Endothelial cell of umbilical vein (primary cell): Measurements from ENCODE around the gene CREB3L2. TPM values are rescaled to one million over a fixed set of nuclear protein-coding genes. Genes with fewer than 3 reads are reported as not detected.

Source experiments
- BruUV-seq: library from RNA; stranded (reverse); fragments of 400-500 nt; replicated peaks from 2 replicates; lab custom pipeline; 2021; lab: Mats Ljungman, UMichigan
- CTCF ChIA-PET: fragments of 300-600, 350-600 bp; sonication (Branson Sonifier 250); formaldehyde crosslinking; loops from one replicate; lab custom pipeline; 2021; ENCODE audit warnings: antibody characterized with exemption, inconsistent platforms; lab: Charles Lee
- POLR2A ChIA-PET: fragments of 300-600, 350-600 bp; sonication (Branson Sonifier 250); formaldehyde crosslinking; loops from one replicate; lab custom pipeline; 2021; ENCODE audit warnings: antibody characterized with exemption, inconsistent platforms; lab: Charles Lee
- DNase-seq: peaks from one replicate; pipeline ENCODE4 v3.0.0-alpha.2; 2011; ENCODE audit warnings: low read depth, low spot score
- FAIRE-seq: peaks from 2 replicates; lab custom pipeline; 2011; peaks lifted over from hg19 to GRCh38; lab: Jason Lieb, UNC
- H2AFZ ChIP-seq: 2 replicates; pipeline ENCODE4 v1.6.0; 2012; ENCODE audit warnings: low read depth, low read length, control low read depth, inconsistent platforms
- H3K27ac ChIP-seq: 2 replicates; pipeline ENCODE4 v1.5.1; 2011; ENCODE audit warnings: low read depth, mild to moderate bottlenecking, control low read depth, low read length, moderate library complexity; ENCODE audit not compliant: insufficient read depth
- H3K27me3 ChIP-seq, 2 experiments: 2 replicates each; pipeline versions ENCODE4 v1.6.0 to v1.6.1; 2011; ENCODE audit warnings: low read length in 2 of 2, mixed read lengths in 1 of 2; ENCODE audit not compliant: control insufficient read depth in 2 of 2, insufficient read depth in 2 of 2
- H3K36me3 ChIP-seq, 2 experiments: 2 replicates in 1 of 2; 3 replicates in 1 of 2; pipeline ENCODE4 v1.5.1; 2011; ENCODE audit warnings: low read length in 2 of 2, mild to moderate bottlenecking in 1 of 2, moderate library complexity in 1 of 2; ENCODE audit not compliant: control insufficient read depth in 2 of 2, insufficient read depth in 2 of 2; ENCODE audit errors: extremely low read depth in 1 of 2
- H3K4me1 ChIP-seq: 3 replicates; pipeline ENCODE4 v1.5.1; 2011; ENCODE audit warnings: mild to moderate bottlenecking, low read length; ENCODE audit not compliant: control insufficient read depth, insufficient read depth; ENCODE audit errors: extremely low read depth
- H3K4me2 ChIP-seq: 2 replicates; pipeline ENCODE4 v1.6.1; 2011; ENCODE audit warnings: low read length, control low read depth, mixed read lengths; ENCODE audit not compliant: insufficient read depth
- H3K4me3 ChIP-seq, 3 experiments: fragments of 200-600 bp in 1 of 3; sonication (generic), shearing (Covaris generic) in 1 of 3; replicated peaks in 1 of 3; 2 replicates each; pipeline ENCODE4 v1.5.1; 2011 to 2016; ENCODE audit warnings: control low read depth in 3 of 3, low read length in 3 of 3, mild to moderate bottlenecking in 2 of 3, inconsistent platforms in 1 of 3, low read depth in 1 of 3, moderate library complexity in 1 of 3; ENCODE audit not compliant: insufficient read depth in 1 of 3
- H3K79me2 ChIP-seq: 2 replicates; pipeline ENCODE4 v1.6.0; 2012; ENCODE audit warnings: low read length, inconsistent platforms; ENCODE audit not compliant: control insufficient read depth, insufficient read depth
- H3K9ac ChIP-seq: replicated peaks from 2 replicates; pipeline ENCODE3; 2011; ENCODE audit warnings: low read length, control low read depth; ENCODE audit not compliant: insufficient read depth; ENCODE audit errors: extremely low read depth
- H3K9me1 ChIP-seq: replicated peaks from 3 replicates; pipeline ENCODE4 v1.6.0; 2011; ENCODE audit warnings: mild to moderate bottlenecking, low read length; ENCODE audit not compliant: control insufficient read depth, insufficient read depth; ENCODE audit errors: extremely low read depth
- H3K9me3 ChIP-seq: replicated peaks from 2 replicates; pipeline ENCODE4 v1.5.1; 2012; ENCODE audit warnings: low read length, inconsistent platforms; ENCODE audit not compliant: control insufficient read depth, insufficient read depth
- H4K20me1 ChIP-seq: replicated peaks from 2 replicates; pipeline ENCODE3; 2011; ENCODE audit warnings: mild to moderate bottlenecking, low read length; ENCODE audit not compliant: control insufficient read depth, insufficient read depth; ENCODE audit errors: extremely low read depth
- EZH2 ChIP-seq: IDR thresholded peaks from 2 replicates; pipeline ENCODE4 v1.6.1; 2012; ENCODE audit warnings: borderline replicate concordance, low read depth, mild to moderate bottlenecking, moderate library complexity, low read length, inconsistent platforms; ENCODE audit not compliant: severe bottlenecking
- FOS ChIP-seq: IDR thresholded peaks from 2 replicates; pipeline ENCODE4 v1.6.1; 2011; ENCODE audit warnings: mild to moderate bottlenecking, low read length, moderate library complexity, borderline replicate concordance; ENCODE audit not compliant: insufficient read depth
- GATA2 ChIP-seq: IDR thresholded peaks from 2 replicates; pipeline ENCODE4 v1.7.0; 2011; ENCODE audit warnings: low read depth, mild to moderate bottlenecking, moderate library complexity, mixed read lengths, low read length; ENCODE audit not compliant: insufficient read length, insufficient read depth
- JUN ChIP-seq: IDR thresholded peaks from 2 replicates; pipeline ENCODE4 v1.6.1; 2011; ENCODE audit warnings: borderline replicate concordance, low read depth; ENCODE audit not compliant: insufficient read length, insufficient read depth
- MAX ChIP-seq: IDR thresholded peaks from 2 replicates; pipeline ENCODE4 v1.6.1; 2011; ENCODE audit not compliant: insufficient read depth, insufficient read length
- MYC ChIP-seq: IDR thresholded peaks from one replicate; pipeline ENCODE4 v1.6.1; 2011; ENCODE audit warnings: mild to moderate bottlenecking, low read depth, low read length
- POLR2A ChIP-seq: IDR thresholded peaks from 2 replicates; pipeline ENCODE4 v1.6.1; 2012; ENCODE audit warnings: low read depth, mild to moderate bottlenecking, control low read depth, low read length
- POLR2AphosphoS5 ChIP-seq: IDR thresholded peaks from 2 replicates; pipeline ENCODE4 v1.6.1; 2012; ENCODE audit warnings: low read depth, mild to moderate bottlenecking, control low read depth, low read length, moderate library complexity; ENCODE audit not compliant: insufficient read depth
- dilution Hi-C: fragments of 300-500 bp; cut with MboI; formaldehyde crosslinking; loops from one replicate; pipeline ENCODE4 v1.15.0; 2019; ENCODE audit warnings: low sequenced_read_pairs; ENCODE audit not compliant: extremely low pct_ligation_motif_present
- intact Hi-C: fragments of 100-400 bp; cut with micrococcal nuclease; formaldehyde crosslinking; loops from one replicate; pipeline ENCODE4 v1.10.0; 2022
- polyA plus RNA-seq, 4 experiments: library from polyadenylated mRNA; depleted of rRNA in 3 of 4; stranded (reverse) in 3 of 4; unstranded in 1 of 4; fragments of >200 nt; gene quantifications; 2 replicates each; pipeline versions ENCODE4 v1.2.1 to v1.2.3, GENCODE V29; 2011 to 2012; ENCODE audit warnings: missing spikeins in 1 of 4
- total RNA-seq: library from RNA; stranded (reverse); gene quantifications from 2 replicates; pipeline ENCODE4 v1.2.3, GENCODE V29; 2021
- TF ChIP-seq, protein P1 (sequence below), 2 donors: IDR thresholded peaks; 1 replicate in 1 of 2; 2 replicates in 1 of 2; pipeline ENCODE4 v1.5.1; 2011; ENCODE audit warnings: low read length in 2 of 2, mild to moderate bottlenecking in 2 of 2, moderate library complexity in 2 of 2, control low read depth in 1 of 2, inconsistent platforms in 1 of 2, low read depth in 1 of 2; ENCODE audit not compliant: insufficient read depth in 1 of 2; ENCODE audit errors: extremely low read depth in 1 of 2

CREB3L2 gene
- total and polyA plus RNA-seq, 2 donors (not counting 3 experiments of a cell fraction or from before 2014, with no cell fraction given) = 32.1 to 93.4 TPM

GRCh38 chr7:137980308-137980707 is 21.6 kb downstream of the CREB3L2 start:
- Histone ChIP-seq H2AFZ (no peak overlapping the region), H3K9ac (no peak overlapping the region), H3K27me3 (no peaks in the 10 kb centered on the region), H3K79me2 (peaks cover 77% of the 10 kb centered on the region), H3K4me1 (peaks cover 48% of the 10 kb centered on the region), H3K9me3 (no peaks in the 10 kb centered on the region), H4K20me1 (no peaks in the 10 kb centered on the region), H3K9me1 (no peaks in the 10 kb centered on the region), H3K36me3 (peaks cover 0 to under 1% of the 10 kb centered on the region in 2 experiments), H3K4me2 (no peak overlapping the region), H3K4me3 (no peak overlapping the region), H3K27ac (no peak overlapping the region)
- FAIRE-seq (no peak), DNase-seq (no peak)
- ChIA-PET CTCF (interaction anchor here (1.0 to 1.4 kb wide), 4 partner anchors 10 to 48 kb away, joined by 3 read pairs; partner anchors contain the start of gene CREB3L2), POLR2A (interaction anchor here (0.7 kb wide), 1 partner anchor 10 kb away, joined by 3 read pairs; no protein-coding TSS in a partner anchor)
- intact Hi-C loops = no loop called here
- TF ChIP-seq EZH2 (no peak), MAX (no peak), POLR2AphosphoS5 (no peak), MYC (no peak), FOS (no peak), POLR2A (no peak), GATA2 (no peak), JUN (no peak)
- TF ChIP-seq, protein P1, sequence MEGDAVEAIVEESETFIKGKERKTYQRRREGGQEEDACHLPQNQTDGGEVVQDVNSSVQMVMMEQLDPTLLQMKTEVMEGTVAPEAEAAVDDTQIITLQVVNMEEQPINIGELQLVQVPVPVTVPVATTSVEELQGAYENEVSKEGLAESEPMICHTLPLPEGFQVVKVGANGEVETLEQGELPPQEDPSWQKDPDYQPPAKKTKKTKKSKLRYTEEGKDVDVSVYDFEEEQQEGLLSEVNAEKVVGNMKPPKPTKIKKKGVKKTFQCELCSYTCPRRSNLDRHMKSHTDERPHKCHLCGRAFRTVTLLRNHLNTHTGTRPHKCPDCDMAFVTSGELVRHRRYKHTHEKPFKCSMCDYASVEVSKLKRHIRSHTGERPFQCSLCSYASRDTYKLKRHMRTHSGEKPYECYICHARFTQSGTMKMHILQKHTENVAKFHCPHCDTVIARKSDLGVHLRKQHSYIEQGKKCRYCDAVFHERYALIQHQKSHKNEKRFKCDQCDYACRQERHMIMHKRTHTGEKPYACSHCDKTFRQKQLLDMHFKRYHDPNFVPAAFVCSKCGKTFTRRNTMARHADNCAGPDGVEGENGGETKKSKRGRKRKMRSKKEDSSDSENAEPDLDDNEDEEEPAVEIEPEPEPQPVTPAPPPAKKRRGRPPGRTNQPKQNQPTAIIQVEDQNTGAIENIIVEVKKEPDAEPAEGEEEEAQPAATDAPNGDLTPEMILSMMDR (IDR thresholded peaks at IDR 0.05; ENCODE audit: extremely low read depth in 1 of 2, insufficient read depth in 1 of 2, low read depth in 1 of 2, low read length in 2 of 2) = no peak
- dilution Hi-C loops = no loop called here
- no TSS peak for BruUV-seq
